UCSD-AML1 (cell line): ENCODE results near the gene CEP41.

Source experiments
- DNase-seq: peaks from one replicate; lab custom pipeline; 2025; ENCODE audit not compliant: unreplicated experiment; lab: John Stamatoyannopoulos, UW

The CEP41 gene

GRCh38 chr7:130372402-130373165 lies 68.2 kb downstream of the CEP41 start:
- DNase-seq = no peak

GRCh38 chr7:130371046-130371445 lies 69.8 kb downstream of the CEP41 start:
- no peak for DNase-seq

- no peak for DNase-seq
These were observed 70.8 kb downstream of the CEP41 start for GRCh38 chr7:130369831-130370550.

GRCh38 chr7:130369110-130369711 lies 71.6 kb downstream of the CEP41 start:
- DNase-seq = peak; percentile 25

GRCh38 chr7:130367836-130368746 lies 72.7 kb downstream of the CEP41 start:
- peak; percentile 39 for DNase-seq

- no peak for DNase-seq
These were observed 73.6 kb downstream of the CEP41 start for GRCh38 chr7:130367088-130367755.

GRCh38 chr7:130366564-130366963 lies 74.3 kb downstream of the CEP41 start:
- DNase-seq = no peak

GRCh38 chr7:130365511-130366441 lies 75.0 kb downstream of the CEP41 start:
- no peak for DNase-seq

- no peak for DNase-seq
These were observed 75.7 kb downstream of the CEP41 start for GRCh38 chr7:130365088-130365487.

GRCh38 chr7:130364451-130364850 lies 76.4 kb downstream of the CEP41 start:
- DNase-seq = no peak

- no peak for DNase-seq
These were observed 77.6 kb downstream of the CEP41 start for GRCh38 chr7:130363026-130363847.

GRCh38 chr7:130362251-130362816 lies 78.5 kb downstream of the CEP41 start:
- DNase-seq = no peak

- no peak for DNase-seq
These were observed 79.1 kb downstream of the CEP41 start for GRCh38 chr7:130361681-130362080.

GRCh38 chr7:130360518-130360917 lies 80.3 kb downstream of the CEP41 start:
- DNase-seq = no peak

GRCh38 chr7:130359276-130359857 lies 81.4 kb downstream of the CEP41 start:
- no peak for DNase-seq

GRCh38 chr7:130358471-130358870 lies 82.3 kb downstream of the CEP41 start:
- no peak for DNase-seq

- DNase-seq = no peak
These were observed 83.8 kb downstream of the CEP41 start for GRCh38 chr7:130356876-130357611.
